ENCODE results near the gene CFAP74. TPM values are rescaled to one million over a fixed set of nuclear protein-coding genes. Genes with fewer than 3 reads are reported as not detected.

The CFAP74 gene
- total and polyA plus RNA-seq, 11 donors = 0.03 to 0.33 (median 0.07) TPM; not detected in 8

DNA sequence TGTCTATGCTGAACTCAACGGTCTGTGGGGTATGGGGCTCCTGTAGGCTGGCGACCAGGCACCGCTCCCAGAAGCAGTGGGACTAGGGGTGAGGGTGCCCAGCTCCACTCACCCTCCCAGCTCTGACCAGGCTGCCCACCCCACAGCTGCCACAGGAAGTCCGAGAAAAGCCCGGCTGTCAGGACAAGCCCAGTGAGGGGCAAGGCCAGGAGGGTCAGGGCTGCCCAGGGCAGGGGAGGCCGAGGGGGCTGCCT, 81.0 kb downstream of the CFAP74 start:
- intact Hi-C loops (cut with DNase I) = no loop called here
- no peak for ATAC-seq
- WGBS, 4 donors = 69 to 79% (median 76%) methylated on average over 6 of the region's 6 CpGs

GRCh38 chr1:1921901-1922701, 81.5 kb downstream of the CFAP74 start:
- H3K36me3 ChIP-seq = no peaks in the 10 kb centered on the region
- intact Hi-C loops (cut with DNase I) = no loop called here
- DNase-seq (peak in 3 of 5 donors; percentile 6 to 51 (median 29)), ATAC-seq (no peak)
- no peak overlapping the region for H3K4me3 ChIP-seq
- H3K4me1 ChIP-seq = peaks cover 5 to 22% (median 15%) of the 10 kb centered on the region in 12 donors
- no peaks in the 10 kb centered on the region for H3K9me3 ChIP-seq
- WGBS, 4 donors = 86 to 91% (median 88%) methylated on average over 9 to 16 of the region's 16 CpGs
- no peak overlapping the region for H3K27ac ChIP-seq
- no peaks in the 10 kb centered on the region for H3K27me3 ChIP-seq
- TF ChIP-seq POLR2A (IDR thresholded peaks at IDR 0.05) (no peak), CTCF (IDR thresholded peaks at IDR 0.05) (no peak)

More for the DNA sequence above, 81.0 kb downstream of the CFAP74 start:
- TF ChIP-seq CTCF (IDR thresholded peaks at IDR 0.05) = no peak
- TF ChIP-seq POLR2A (IDR thresholded peaks at IDR 0.05) = no peak
- H3K27me3 ChIP-seq = no peaks in the 10 kb centered on the region
- H3K27ac ChIP-seq = no peak overlapping the region
- H3K36me3 ChIP-seq = no peaks in the 10 kb centered on the region
- no peaks in the 10 kb centered on the region for H3K9me3 ChIP-seq
- peaks cover 5 to 27% (median 20%) of the 10 kb centered on the region in 12 donors for H3K4me1 ChIP-seq
- DNase-seq = peak in 1 of 5 donors; percentile 25
- no peak overlapping the region for H3K4me3 ChIP-seq

GRCh38 chr1:1921459-1921862, 82.1 kb downstream of the CFAP74 start:
- WGBS, 4 donors = 80 to 94% (median 89%) methylated on average over 3 to 6 of the region's 6 CpGs
- no peak overlapping the region for H3K27ac ChIP-seq
- ATAC-seq = no peak
- DNase-seq = peak in 2 of 5 donors; percentile 6 to 21
- TF ChIP-seq POLR2A (IDR thresholded peaks at IDR 0.05) (no peak), CTCF (IDR thresholded peaks at IDR 0.05) (no peak)
- no peaks in the 10 kb centered on the region for H3K27me3 ChIP-seq
- H3K4me3 ChIP-seq = no peak overlapping the region
- H3K36me3 ChIP-seq = no peaks in the 10 kb centered on the region
- H3K4me1 ChIP-seq = peaks cover 5 to 22% (median 13%) of the 10 kb centered on the region in 12 donors
- intact Hi-C loops (cut with DNase I) = no loop called here
- no peaks in the 10 kb centered on the region for H3K9me3 ChIP-seq

DNA sequence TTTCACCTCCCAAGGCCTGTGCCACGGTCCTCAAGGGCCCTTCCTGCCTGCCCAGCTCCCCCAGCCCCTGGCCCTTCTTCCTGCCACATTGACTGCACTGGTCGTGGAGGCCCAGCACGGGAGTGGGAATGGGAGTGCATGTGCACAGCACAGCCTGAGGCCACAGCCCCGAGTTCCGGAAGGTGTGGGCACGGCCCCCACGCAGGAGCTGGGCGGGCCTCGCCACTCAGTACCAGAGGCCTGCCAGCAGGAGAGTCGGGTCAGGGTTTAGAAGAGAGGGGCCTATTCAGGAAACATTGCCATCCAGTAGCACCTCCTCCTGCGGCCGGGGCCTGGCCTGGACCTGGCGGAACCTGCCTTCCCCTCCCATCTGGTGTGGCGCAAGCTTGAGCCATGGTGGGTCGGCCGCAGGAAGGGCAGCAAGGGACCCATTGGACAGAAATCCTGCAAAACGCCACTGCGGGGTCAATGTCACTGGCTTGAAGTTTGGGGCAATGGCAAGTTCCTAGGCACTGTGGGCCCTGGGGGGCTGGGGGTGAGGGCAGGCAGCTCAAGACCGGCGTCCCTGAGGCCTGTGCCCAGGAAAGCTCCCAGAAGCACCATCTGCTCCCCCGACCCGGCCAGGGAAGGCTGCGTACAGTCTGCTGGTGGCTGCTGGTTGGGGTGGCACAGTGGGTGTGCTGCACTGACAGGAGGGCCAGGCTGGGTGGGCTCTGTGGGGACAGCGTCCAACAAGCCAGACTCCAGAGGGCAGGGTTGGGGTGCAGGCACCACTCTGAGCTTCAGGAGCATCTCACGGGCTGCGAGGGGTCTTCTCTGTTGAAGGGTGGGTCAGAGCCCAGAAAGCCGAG, 82.8 kb downstream of the CFAP74 start:
- H3K4me3 ChIP-seq = no peak overlapping the region
- DNase-seq (peak in 4 of 5 donors; percentile 11 to 66 (median 29)), ATAC-seq (no peak)
- H3K4me1 ChIP-seq = peaks cover 5 to 22% (median 13%) of the 10 kb centered on the region in 12 donors
- no peaks in the 10 kb centered on the region for H3K27me3 ChIP-seq
- no peaks in the 10 kb centered on the region for H3K9me3 ChIP-seq
- intact Hi-C loops (cut with DNase I) = no loop called here
- peak overlapping the region in 1 of 12 donors; percentile 82 for H3K27ac ChIP-seq
- no peak for TF ChIP-seq CTCF (IDR thresholded peaks at IDR 0.05)
- TF ChIP-seq POLR2A (IDR thresholded peaks at IDR 0.05) = no peak
- WGBS, 4 donors = 84 to 88% (median 86%) methylated on average over 19 to 27 of the region's 27 CpGs
- no peaks in the 10 kb centered on the region for H3K36me3 ChIP-seq

Measured in heart left ventricle (tissue), 16 donors.